OCI-LY1 (cell line): Measurements from ENCODE around the gene GPR173.

Source experiments
- H2AFZ ChIP-seq: fragments of 200-600 bp; sonication (generic), shearing (Covaris generic); 2 replicates; pipeline ENCODE4 v1.6.0; 2014; ENCODE audit warnings: antibody characterized with exemption, mild to moderate bottlenecking, low read length
- H3F3A ChIP-seq: fragments of 200-600 bp; sonication (generic), shearing (Covaris generic); 2 replicates; pipeline ENCODE4 v1.6.0; 2014; ENCODE audit warnings: mild to moderate bottlenecking, antibody characterized with exemption, low read length, moderate library complexity; ENCODE audit not compliant: insufficient read depth
- H3K27ac ChIP-seq: fragments of 200-600 bp; sonication (generic); 2 replicates; pipeline ENCODE4 v1.5.1; 2014; ENCODE audit warnings: low read length, mixed run types, mild to moderate bottlenecking, low read depth; ENCODE audit not compliant: poor library complexity, severe bottlenecking
- H3K27me3 ChIP-seq: fragments of 200-600 bp; sonication (generic); 2 replicates; pipeline ENCODE4 v1.6.0; 2014; ENCODE audit warnings: antibody characterized with exemption, mild to moderate bottlenecking, low read length, moderate library complexity; ENCODE audit not compliant: insufficient read depth
- H3K36me3 ChIP-seq: fragments of 200-600 bp; sonication (generic); 2 replicates; pipeline ENCODE4 v1.6.1; 2014; ENCODE audit warnings: mild to moderate bottlenecking, antibody characterized with exemption, low read length, moderate library complexity, mixed read lengths; ENCODE audit not compliant: insufficient read depth
- H3K4me1 ChIP-seq: fragments of 200-600 bp; sonication (generic); 2 replicates; pipeline ENCODE4 v1.5.1; 2014; ENCODE audit warnings: mild to moderate bottlenecking, low read length, moderate library complexity; ENCODE audit not compliant: insufficient read depth, severe bottlenecking
- H3K4me2 ChIP-seq: fragments of 200-600 bp; sonication (generic), shearing (Covaris generic); 2 replicates; pipeline ENCODE4 v1.6.1; 2014; ENCODE audit warnings: low read length
- H3K4me3 ChIP-seq: fragments of 200-600 bp; sonication (generic); 2 replicates; pipeline ENCODE4 v1.5.1; 2014; ENCODE audit warnings: low read length, low read depth, mild to moderate bottlenecking, mixed read lengths; ENCODE audit not compliant: poor library complexity, severe bottlenecking
- H3K79me2 ChIP-seq: fragments of 200-600 bp; shearing (Covaris generic); 2 replicates; pipeline ENCODE4 v1.6.1; 2016; ENCODE audit warnings: mixed run types, low read length, mixed read lengths; ENCODE audit not compliant: insufficient read depth
- H3K9ac ChIP-seq: fragments of 200-600 bp; sonication (generic), shearing (Covaris generic); 2 replicates; pipeline ENCODE4 v1.6.1; 2014; ENCODE audit warnings: mild to moderate bottlenecking, low read length, mixed read lengths
- H3K9me2 ChIP-seq: fragments of 200-600 bp; sonication (generic), shearing (Covaris generic); 2 replicates; pipeline ENCODE4 v1.6.1; 2014; ENCODE audit warnings: low read depth, mild to moderate bottlenecking, low read length, mixed read lengths
- H3K9me3 ChIP-seq: fragments of 200-600 bp; shearing (Covaris generic); 2 replicates; pipeline ENCODE4 v1.6.1; 2014; ENCODE audit warnings: low read length, mixed read lengths
- H4K20me1 ChIP-seq: fragments of 200-600 bp; sonication (generic), shearing (Covaris generic); 2 replicates; pipeline ENCODE4 v1.6.0; 2016; ENCODE audit warnings: mild to moderate bottlenecking, low read length; ENCODE audit not compliant: insufficient read depth
- CTCF ChIP-seq: fragments of 200-600 bp; sonication (generic), shearing (Covaris generic); IDR thresholded peaks from 2 replicates; pipeline ENCODE4 v1.5.1; 2017; ENCODE audit warnings: mild to moderate bottlenecking, antibody characterized with exemption, low read length, moderate library complexity, mixed read lengths
- EZH2 ChIP-seq: fragments of 200-600 bp; sonication (generic), shearing (Covaris generic); IDR thresholded peaks from 2 replicates; pipeline ENCODE4 v1.8.0; 2017; ENCODE audit warnings: borderline replicate concordance, mixed run types, mild to moderate bottlenecking, antibody characterized with exemption, low read length, moderate library complexity, mixed read lengths

Gene GPR173

GRCh38 chrX:53128097-53128749 lies 79.6 kb downstream of the GPR173 start:
- no peaks in the 10 kb centered on the region for H4K20me1 ChIP-seq
- no peaks in the 10 kb centered on the region for H3K27me3 ChIP-seq
- H3K36me3 ChIP-seq = peaks cover 9% of the 10 kb centered on the region; the same call in 1 of the 2 replicates
- H3K79me2 ChIP-seq = no peaks in the 10 kb centered on the region
- H3K27ac ChIP-seq = no peak overlapping the region
- no peaks in the 10 kb centered on the region for H3K9me2 ChIP-seq
- TF ChIP-seq EZH2 (no peak), CTCF (no peak)
- H3K9ac ChIP-seq = no peak overlapping the region
- no peaks in the 10 kb centered on the region for H3K9me3 ChIP-seq
- no peak overlapping the region for H3K4me2 ChIP-seq
- H3F3A ChIP-seq = no peaks in the 10 kb centered on the region
- no peak overlapping the region for H2AFZ ChIP-seq
- H3K4me1 ChIP-seq = no peaks in the 10 kb centered on the region
- H3K4me3 ChIP-seq = no peak overlapping the region
